Activated CD4-positive, alpha-beta T cell treated with anti-CD3 and anti-CD28 coated beads for 48 hours (primary cell): Measurements from ENCODE around the gene ZNF740.

Source experiments
- DNase-seq: peaks from one replicate; pipeline ENCODE4 v3.0.0-alpha.2; 2020

Gene ZNF740

GRCh38 chr12:53214687-53215455, 34.3 kb downstream of the ZNF740 start:
- no peak for DNase-seq

GRCh38 chr12:53215497-53215896, 35.0 kb downstream of the ZNF740 start:
- DNase-seq, result no peak

- peak; percentile 66 for DNase-seq
Measured at GRCh38 chr12:53217051-53217930, 36.8 kb downstream of the ZNF740 start.

- DNase-seq, result peak; percentile 41
Measured at GRCh38 chr12:53217931-53218307, 37.4 kb downstream of the ZNF740 start.

GRCh38 chr12:53218551-53219291, 38.2 kb downstream of the ZNF740 start:
- DNase-seq, result peak; percentile 34

- DNase-seq, result peak; percentile 79
Measured at GRCh38 chr12:53219292-53219955, 38.9 kb downstream of the ZNF740 start.

GRCh38 chr12:53219956-53220693, 39.6 kb downstream of the ZNF740 start:
- DNase-seq, result peak; percentile 89

- DNase-seq, result peak; percentile 88
Measured at GRCh38 chr12:53220694-53221202, 40.2 kb downstream of the ZNF740 start.

GRCh38 chr12:53221203-53222080, 40.9 kb downstream of the ZNF740 start:
- DNase-seq, result peak; percentile 48

- DNase-seq, result no peak
Measured at GRCh38 chr12:53222170-53222721, 41.7 kb downstream of the ZNF740 start.

- no peak for DNase-seq
Measured at GRCh38 chr12:53222806-53223261, 42.3 kb downstream of the ZNF740 start.

- DNase-seq, result no peak
Measured at GRCh38 chr12:53223389-53224060, 43.0 kb downstream of the ZNF740 start.

GRCh38 chr12:53224061-53224896, 43.8 kb downstream of the ZNF740 start:
- no peak for DNase-seq

GRCh38 chr12:53224897-53225634, 44.5 kb downstream of the ZNF740 start:
- DNase-seq, result no peak

GRCh38 chr12:53225635-53226424, 45.3 kb downstream of the ZNF740 start:
- DNase-seq, result no peak

GRCh38 chr12:53226815-53227214, 46.3 kb downstream of the ZNF740 start:
- DNase-seq, result no peak

GRCh38 chr12:53227341-53227740, 46.8 kb downstream of the ZNF740 start:
- DNase-seq, result no peak
